Glutamatergic neuron (in vitro differentiated cells): Measurements from ENCODE around the gene SKAP2. TPM values are rescaled to one million over a fixed set of nuclear protein-coding genes. Genes with fewer than 3 reads are reported as not detected.

Experiments
- DNase-seq: peaks from one replicate; pipeline ENCODE4 v3.0.0; 2022
- H3K27ac Mint-ChIP-seq: one replicate; pipeline ENCODE4 v1.8.0; 2020; ENCODE audit warnings: mild to moderate bottlenecking, mixed read lengths, inconsistent platforms; ENCODE audit not compliant: unreplicated experiment
- H3K27me3 Mint-ChIP-seq: one replicate; pipeline ENCODE4 v1.8.0; 2020; ENCODE audit warnings: mild to moderate bottlenecking, moderate library complexity, mixed read lengths, inconsistent platforms; ENCODE audit not compliant: unreplicated experiment
- H3K36me3 Mint-ChIP-seq: one replicate; pipeline ENCODE4 v1.8.0; 2020; ENCODE audit warnings: mild to moderate bottlenecking, mixed read lengths, inconsistent platforms; ENCODE audit not compliant: unreplicated experiment
- H3K4me1 Mint-ChIP-seq: one replicate; pipeline ENCODE4 v1.8.0; 2020; ENCODE audit warnings: mild to moderate bottlenecking, low read depth, mixed read lengths, inconsistent platforms; ENCODE audit not compliant: unreplicated experiment
- H3K4me3 Mint-ChIP-seq: one replicate; pipeline ENCODE4 v1.8.0; 2020; ENCODE audit warnings: mild to moderate bottlenecking, mixed read lengths, inconsistent platforms; ENCODE audit not compliant: unreplicated experiment
- H3K9me3 Mint-ChIP-seq: one replicate; pipeline ENCODE4 v1.8.0; 2020; ENCODE audit warnings: mild to moderate bottlenecking, moderate library complexity, mixed read lengths, inconsistent platforms; ENCODE audit not compliant: unreplicated experiment
- CTCF ChIP-seq: fragments of 200-600 bp; sonication (generic); IDR thresholded peaks from one replicate; pipeline ENCODE4 v1.5.0; 2021; ENCODE audit not compliant: partially characterized antibody, unreplicated experiment
- total RNA-seq: library from RNA; stranded (reverse); fragmentation: NEBNext Ultra II Directional; extraction: Animal tissue kit (Norgen Biotek cat#: 25700); gene quantifications from one replicate; pipeline ENCODE4 v1.2.1, GENCODE V29; 2021; ENCODE audit not compliant: unreplicated experiment

Gene SKAP2
- total RNA-seq, 1 donor from 2014 or later = 12.1 TPM

DNA sequence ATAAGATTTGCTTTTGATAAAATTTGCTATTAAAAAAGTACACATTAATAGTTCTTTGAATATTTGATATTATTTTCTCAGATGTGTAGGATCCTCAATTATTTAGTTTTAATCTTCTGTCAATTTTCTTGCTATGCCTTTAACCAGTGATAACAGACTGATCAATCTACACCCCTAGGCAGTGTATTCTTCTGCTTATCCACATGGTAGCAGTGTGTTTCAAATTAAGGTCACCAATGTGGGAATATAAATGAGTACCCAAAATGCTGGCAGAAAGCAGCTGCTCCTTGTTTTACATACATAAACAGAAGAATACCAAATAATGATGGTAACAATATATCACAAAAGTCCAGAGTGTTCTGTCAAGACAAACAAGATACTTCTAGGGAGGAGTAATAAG lies 87.0 kb downstream of the SKAP2 start:
- Mint-ChIP-seq H3K27ac (no peak overlapping the region), H3K27me3 (no peaks in the 10 kb centered on the region), H3K4me3 (no peak overlapping the region), H3K9me3 (no peaks in the 10 kb centered on the region), H3K4me1 (no peaks in the 10 kb centered on the region), H3K36me3 (no peaks in the 10 kb centered on the region)
- DNase-seq = no peak
- no peak for TF ChIP-seq CTCF

- H3K4me1 Mint-ChIP-seq = no peaks in the 10 kb centered on the region
- no peak for TF ChIP-seq CTCF
- H3K27me3 Mint-ChIP-seq = no peaks in the 10 kb centered on the region
- peaks cover 1% of the 10 kb centered on the region for H3K9me3 Mint-ChIP-seq
- DNase-seq = no peak
- H3K4me3 Mint-ChIP-seq = no peak overlapping the region
- H3K27ac Mint-ChIP-seq = no peak overlapping the region
- H3K36me3 Mint-ChIP-seq = no peaks in the 10 kb centered on the region
Observed at GRCh38 chr7:26760501-26760900, 103.9 kb downstream of the SKAP2 start.

- Mint-ChIP-seq H3K27ac (no peak overlapping the region), H3K9me3 (peaks cover 1% of the 10 kb centered on the region)
Observed at GRCh38 chr7:26759108-26759507, 105.3 kb downstream of the SKAP2 start.

GRCh38 chr7:26743205-26743604 lies 121.2 kb downstream of the SKAP2 start:
- Mint-ChIP-seq H3K27me3 (no peaks in the 10 kb centered on the region), H3K9me3 (no peaks in the 10 kb centered on the region), H3K4me3 (no peak overlapping the region), H3K4me1 (no peaks in the 10 kb centered on the region), H3K36me3 (no peaks in the 10 kb centered on the region), H3K27ac (no peak overlapping the region)
- DNase-seq = no peak
- TF ChIP-seq CTCF = no peak

More at GRCh38 chr7:26759108-26759507, 105.3 kb downstream of the SKAP2 start:
- Mint-ChIP-seq H3K36me3 (no peaks in the 10 kb centered on the region), H3K4me3 (no peak overlapping the region), H3K4me1 (no peaks in the 10 kb centered on the region), H3K27me3 (no peaks in the 10 kb centered on the region)
- no peak for TF ChIP-seq CTCF
- DNase-seq = no peak

GRCh38 chr7:26735976-26736600 lies 128.3 kb downstream of the SKAP2 start:
- Mint-ChIP-seq H3K4me3 (no peak overlapping the region), H3K27ac (no peak overlapping the region), H3K36me3 (no peaks in the 10 kb centered on the region), H3K27me3 (no peaks in the 10 kb centered on the region), H3K4me1 (peaks cover 2% of the 10 kb centered on the region), H3K9me3 (peaks cover 1% of the 10 kb centered on the region)
- DNase-seq = no peak
- TF ChIP-seq CTCF = no peak
